Neural progenitor cell (in vitro differentiated cells): Measurements from ENCODE around the gene KCNH6. TPM values are rescaled to one million over a fixed set of nuclear protein-coding genes. Genes with fewer than 3 reads are reported as not detected.
A peak's percentile ranks its signal among the peaks of the same experiment; 100 is the strongest.

Source experiments
- DNase-seq: peaks from one replicate; pipeline ENCODE4 v3.0.0-alpha.2; 2016; ENCODE audit warnings: low spot score
- H2AFZ ChIP-seq: fragments of 200-600 bp; sonication (generic); replicated peaks from 2 replicates; pipeline ENCODE4 v1.6.1; 2016; ENCODE audit warnings: antibody characterized with exemption
- H3F3A ChIP-seq: fragments of 200-600 bp; sonication (generic); 2 replicates; pipeline ENCODE4 v1.6.1; 2016; ENCODE audit warnings: antibody characterized with exemption, low read depth
- H3K27ac ChIP-seq: fragments of 200-600 bp; sonication (generic); 2 replicates; pipeline ENCODE4 v1.5.1; 2016; ENCODE audit warnings: mild to moderate bottlenecking
- H3K27me3 ChIP-seq: fragments of 200-600 bp; sonication (generic); 2 replicates; pipeline ENCODE4 v1.6.1; 2016; ENCODE audit warnings: mild to moderate bottlenecking, moderate library complexity
- H3K36me3 ChIP-seq: fragments of 200-600 bp; sonication (generic); 2 replicates; pipeline ENCODE4 v1.5.1; 2016
- H3K4me1 ChIP-seq: fragments of 200-600 bp; sonication (generic); 2 replicates; pipeline ENCODE4 v1.6.1; 2016; ENCODE audit warnings: mixed run types
- H3K4me2 ChIP-seq: fragments of 200-600 bp; sonication (generic); 2 replicates; pipeline ENCODE4 v1.6.1; 2016
- H3K4me3 ChIP-seq: fragments of 200-600 bp; sonication (generic); 2 replicates; pipeline ENCODE4 v1.5.1; 2016
- H3K79me2 ChIP-seq: fragments of 200-600 bp; sonication (generic); 2 replicates; pipeline ENCODE4 v1.6.1; 2016; ENCODE audit warnings: low read depth
- H3K9ac ChIP-seq: fragments of 200-600 bp; sonication (generic); 2 replicates; pipeline ENCODE4 v1.6.1; 2016
- H3K9me3 ChIP-seq: fragments of 200-600 bp; sonication (generic); 2 replicates; pipeline ENCODE4 v1.5.1; 2016; ENCODE audit warnings: low read depth
- H4K20me1 ChIP-seq: fragments of 200-600 bp; sonication (generic); 2 replicates; pipeline ENCODE4 v1.6.1; 2016; ENCODE audit warnings: low read depth
- H3K27ac Mint-ChIP-seq: 3 replicates; pipeline ENCODE4 v1.8.0; 2021; ENCODE audit warnings: mixed read lengths
- H3K27me3 Mint-ChIP-seq: 2 replicates; pipeline ENCODE4 v1.8.0; 2022; ENCODE audit warnings: low read depth, mild to moderate bottlenecking, inconsistent platforms, moderate library complexity, mixed read lengths; ENCODE audit not compliant: insufficient read depth
- H3K36me3 Mint-ChIP-seq: 3 replicates; pipeline ENCODE4 v1.8.0; 2021; ENCODE audit warnings: mixed read lengths
- H3K4me1 Mint-ChIP-seq: 3 replicates; pipeline ENCODE4 v1.8.0; 2021; ENCODE audit warnings: mixed read lengths
- H3K4me3 Mint-ChIP-seq: 3 replicates; pipeline ENCODE4 v1.8.0; 2021; ENCODE audit warnings: mild to moderate bottlenecking, moderate library complexity, mixed read lengths
- H3K9me3 Mint-ChIP-seq: 3 replicates; pipeline ENCODE4 v1.8.0; 2020; ENCODE audit warnings: mixed read lengths
- EZH2 ChIP-seq: fragments of 200-600 bp; sonication (generic); IDR thresholded peaks from 2 replicates; pipeline ENCODE4 v1.6.1; 2017; ENCODE audit warnings: antibody characterized with exemption, mild to moderate bottlenecking, moderate library complexity
- EZH2phosphoT487 ChIP-seq: fragments of 200-600 bp; sonication (generic); IDR thresholded peaks from 2 replicates; pipeline ENCODE4 v1.6.1; 2017; ENCODE audit warnings: antibody characterized with exemption
- total RNA-seq: library from RNA; depleted of rRNA; stranded (reverse); fragments of >200 nt; gene quantifications from 2 replicates; pipeline ENCODE4 v1.2.3, GENCODE V29; 2015; ENCODE audit warnings: low replicate concordance
- TF ChIP-seq, protein P1 (sequence below): fragments of 200-600 bp; sonication (generic); IDR thresholded peaks from 2 replicates; pipeline ENCODE4 v1.5.1; 2017; ENCODE audit warnings: antibody characterized with exemption, mild to moderate bottlenecking

The KCNH6 gene
- total RNA-seq, 1 donor from 2014 or later = not detected

DNA sequence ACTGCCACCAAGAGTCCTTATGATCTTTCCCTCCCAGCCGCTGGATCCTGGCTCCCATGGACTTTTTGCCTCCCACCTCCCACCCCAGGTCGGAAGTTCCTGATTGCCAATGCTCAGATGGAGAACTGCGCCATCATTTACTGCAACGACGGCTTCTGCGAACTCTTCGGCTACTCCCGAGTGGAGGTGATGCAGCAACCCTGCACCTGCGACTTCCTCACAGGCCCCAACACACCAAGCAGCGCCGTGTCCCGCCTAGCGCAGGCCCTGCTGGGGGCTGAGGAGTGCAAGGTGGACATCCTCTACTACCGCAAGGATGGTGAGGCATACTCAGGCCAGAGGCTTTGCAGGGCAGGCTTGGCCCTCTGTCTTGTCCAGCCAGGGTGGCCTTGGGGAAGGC, 893 bp downstream of the KCNH6 start:
- Histone ChIP-seq H3K4me2 (no peak overlapping the region), H3K27ac (no peak overlapping the region), H3K4me1 (no peaks in the 10 kb centered on the region), H3K9me3 (no peaks in the 10 kb centered on the region), H3F3A (no peaks in the 10 kb centered on the region), H3K4me3 (no peak overlapping the region), H3K79me2 (no peaks in the 10 kb centered on the region), H2AFZ (no peak overlapping the region), H3K9ac (no peak overlapping the region), H3K36me3 (no peaks in the 10 kb centered on the region), H4K20me1 (peaks cover 12% of the 10 kb centered on the region), H3K27me3 (peaks cover 19% of the 10 kb centered on the region)
- no peaks in the 10 kb centered on the region for H3K36me3 Mint-ChIP-seq
- peaks cover 37% of the 10 kb centered on the region for H3K27me3 Mint-ChIP-seq
- peaks cover 4% of the 10 kb centered on the region for H3K4me1 Mint-ChIP-seq
- no peak overlapping the region for H3K27ac Mint-ChIP-seq
- H3K9me3 Mint-ChIP-seq = no peaks in the 10 kb centered on the region
- peak overlapping the region; percentile 41 for H3K4me3 Mint-ChIP-seq
- TF ChIP-seq EZH2phosphoT487 (no peak), EZH2 (no peak)
- TF ChIP-seq, protein P1, sequence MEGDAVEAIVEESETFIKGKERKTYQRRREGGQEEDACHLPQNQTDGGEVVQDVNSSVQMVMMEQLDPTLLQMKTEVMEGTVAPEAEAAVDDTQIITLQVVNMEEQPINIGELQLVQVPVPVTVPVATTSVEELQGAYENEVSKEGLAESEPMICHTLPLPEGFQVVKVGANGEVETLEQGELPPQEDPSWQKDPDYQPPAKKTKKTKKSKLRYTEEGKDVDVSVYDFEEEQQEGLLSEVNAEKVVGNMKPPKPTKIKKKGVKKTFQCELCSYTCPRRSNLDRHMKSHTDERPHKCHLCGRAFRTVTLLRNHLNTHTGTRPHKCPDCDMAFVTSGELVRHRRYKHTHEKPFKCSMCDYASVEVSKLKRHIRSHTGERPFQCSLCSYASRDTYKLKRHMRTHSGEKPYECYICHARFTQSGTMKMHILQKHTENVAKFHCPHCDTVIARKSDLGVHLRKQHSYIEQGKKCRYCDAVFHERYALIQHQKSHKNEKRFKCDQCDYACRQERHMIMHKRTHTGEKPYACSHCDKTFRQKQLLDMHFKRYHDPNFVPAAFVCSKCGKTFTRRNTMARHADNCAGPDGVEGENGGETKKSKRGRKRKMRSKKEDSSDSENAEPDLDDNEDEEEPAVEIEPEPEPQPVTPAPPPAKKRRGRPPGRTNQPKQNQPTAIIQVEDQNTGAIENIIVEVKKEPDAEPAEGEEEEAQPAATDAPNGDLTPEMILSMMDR = no peak
- no peak for DNase-seq

DNA sequence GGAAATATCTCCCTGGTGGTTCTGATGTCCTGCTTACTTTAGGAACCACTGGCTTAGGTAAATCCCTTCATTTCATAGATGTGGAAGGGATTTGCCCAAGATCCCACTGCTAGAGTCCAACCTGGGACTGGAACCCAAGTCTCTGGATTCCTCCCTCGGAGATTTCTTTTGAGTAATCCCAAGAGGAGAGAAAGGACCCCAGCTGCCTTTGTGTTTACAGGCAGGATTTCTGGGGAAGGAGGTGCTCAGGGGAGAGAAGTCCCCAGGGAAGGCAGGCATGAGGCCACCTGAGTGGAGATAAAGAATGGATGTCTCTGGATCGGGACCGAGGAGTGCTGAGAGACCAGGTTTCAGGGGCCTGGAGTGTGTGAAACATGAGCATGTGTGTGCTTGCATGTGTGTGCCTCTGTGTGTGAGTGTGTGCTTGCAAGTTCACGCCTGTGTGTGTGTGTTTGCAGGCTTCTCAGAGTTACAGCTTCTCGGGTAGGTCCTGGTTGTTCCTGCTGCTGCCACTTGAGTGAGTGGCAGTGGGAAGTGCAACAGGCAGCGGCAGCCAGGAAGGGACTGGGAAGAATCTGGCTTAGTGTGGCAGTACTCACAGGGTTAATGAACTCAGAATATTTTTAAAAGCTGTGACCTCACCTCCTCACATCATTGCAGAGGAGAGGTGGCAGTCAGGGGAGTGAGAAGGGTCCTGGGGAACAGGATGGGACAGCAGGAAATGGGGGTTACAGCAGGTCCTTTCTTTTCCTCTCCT, 2.2 kb downstream of the KCNH6 start:
- no peak overlapping the region for H3K4me3 ChIP-seq
- no peak overlapping the region for H3K4me3 Mint-ChIP-seq
- H4K20me1 ChIP-seq = peaks cover 12% of the 10 kb centered on the region
- peaks cover 4% of the 10 kb centered on the region for H3K4me1 Mint-ChIP-seq
- H3K27ac ChIP-seq = no peak overlapping the region
- H3K9me3 Mint-ChIP-seq = no peaks in the 10 kb centered on the region
- no peak for DNase-seq
- H3K36me3 Mint-ChIP-seq = no peaks in the 10 kb centered on the region
- H3K27ac Mint-ChIP-seq = no peak overlapping the region
- H3K9ac ChIP-seq = no peak overlapping the region
- no peaks in the 10 kb centered on the region for H3F3A ChIP-seq
- peaks cover 39% of the 10 kb centered on the region for H3K27me3 Mint-ChIP-seq
- H3K4me1 ChIP-seq = no peaks in the 10 kb centered on the region
- no peak overlapping the region for H2AFZ ChIP-seq
- H3K27me3 ChIP-seq = peaks cover 19% of the 10 kb centered on the region
- H3K36me3 ChIP-seq = no peaks in the 10 kb centered on the region
- no peak for TF ChIP-seq EZH2phosphoT487
- TF ChIP-seq EZH2 = no peak
- TF ChIP-seq, protein P1 = no peak
- no peaks in the 10 kb centered on the region for H3K9me3 ChIP-seq
- H3K4me2 ChIP-seq = no peak overlapping the region
- no peaks in the 10 kb centered on the region for H3K79me2 ChIP-seq

DNA sequence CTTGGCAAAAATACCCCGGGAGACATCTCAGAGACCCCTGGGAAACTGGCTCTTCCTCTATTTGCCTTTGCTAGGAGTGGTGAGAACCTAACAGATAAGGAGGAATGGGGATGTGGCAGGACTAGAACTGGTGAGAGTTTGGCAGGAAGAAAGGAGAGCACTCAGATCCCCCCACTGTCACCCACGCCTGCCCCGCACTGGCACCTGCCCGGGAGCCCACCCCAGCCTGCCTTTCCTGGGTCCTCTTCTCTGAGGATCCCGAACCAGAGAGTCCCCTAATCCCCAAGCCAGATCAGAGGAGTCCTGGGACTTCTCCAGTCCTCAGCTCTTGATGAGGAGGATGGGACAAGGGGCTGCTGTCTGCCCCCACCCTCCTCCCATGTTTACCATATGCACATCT, 3.7 kb downstream of the KCNH6 start:
- Histone ChIP-seq H3K36me3 (no peaks in the 10 kb centered on the region), H4K20me1 (peaks cover 12% of the 10 kb centered on the region), H3K27me3 (peaks cover 19% of the 10 kb centered on the region), H3K4me2 (no peak overlapping the region), H3K4me3 (no peak overlapping the region), H2AFZ (no peak overlapping the region), H3K9me3 (no peaks in the 10 kb centered on the region), H3F3A (no peaks in the 10 kb centered on the region), H3K27ac (no peak overlapping the region), H3K79me2 (no peaks in the 10 kb centered on the region), H3K4me1 (no peaks in the 10 kb centered on the region), H3K9ac (no peak overlapping the region)
- Mint-ChIP-seq H3K9me3 (no peaks in the 10 kb centered on the region), H3K27ac (no peak overlapping the region), H3K4me1 (peaks cover 4% of the 10 kb centered on the region), H3K36me3 (no peaks in the 10 kb centered on the region), H3K27me3 (peaks cover 32% of the 10 kb centered on the region), H3K4me3 (no peak overlapping the region)
- no peak for DNase-seq
- TF ChIP-seq EZH2 (no peak), EZH2phosphoT487 (no peak)
- TF ChIP-seq, protein P1 = no peak
